CD4-positive, alpha-beta T cell treated with Interleukin-2 at 100 ng/mL for 4 hours (primary cell): ENCODE results near the gene PRKAR1B.
A peak's percentile ranks its signal among the peaks of the same experiment; 100 is the strongest.
"Not testable (repeated sequence)": the region's sequence is repeated elsewhere in the genome, so short reads cannot be mapped to it uniquely, and the experiment has no call there.

ENCODE experiments used
- DNase-seq: peaks from one replicate; pipeline ENCODE4 v3.0.0-alpha.2; 2020; ENCODE audit warnings: low spot score

Gene PRKAR1B

GRCh38 chr7:644381-645305 is 82.4 kb downstream of the PRKAR1B start:
- no peak for DNase-seq

- no peak for DNase-seq
Measured at GRCh38 chr7:641966-642365, 85.1 kb downstream of the PRKAR1B start.

- no peak for DNase-seq
Measured at GRCh38 chr7:641269-641671, 85.8 kb downstream of the PRKAR1B start.

GRCh38 chr7:638256-639011 is 88.6 kb downstream of the PRKAR1B start:
- no peak for DNase-seq

- DNase-seq = no peak
Measured at GRCh38 chr7:637826-638225, 89.3 kb downstream of the PRKAR1B start.

- DNase-seq = peak; percentile 65
Measured at GRCh38 chr7:636396-636795, 90.7 kb downstream of the PRKAR1B start.

- DNase-seq = not testable (repeated sequence)
Measured at GRCh38 chr7:635687-636382, 91.2 kb downstream of the PRKAR1B start.

- DNase-seq = no peak
Measured at GRCh38 chr7:635227-635626, 91.9 kb downstream of the PRKAR1B start.

GRCh38 chr7:633381-634018 is 93.6 kb downstream of the PRKAR1B start:
- no peak for DNase-seq

- no peak for DNase-seq
Measured at GRCh38 chr7:632831-633210, 94.3 kb downstream of the PRKAR1B start.

- no peak for DNase-seq
Measured at GRCh38 chr7:631964-632830, 94.9 kb downstream of the PRKAR1B start.

GRCh38 chr7:631291-631711 is 95.8 kb downstream of the PRKAR1B start:
- DNase-seq = no peak

- DNase-seq = no peak
Measured at GRCh38 chr7:630539-630938, 96.5 kb downstream of the PRKAR1B start.

- DNase-seq = no peak
Measured at GRCh38 chr7:630111-630511, 97.0 kb downstream of the PRKAR1B start.

- no peak for DNase-seq
Measured at GRCh38 chr7:628826-629225, 98.3 kb downstream of the PRKAR1B start.

GRCh38 chr7:628402-628763 is 98.7 kb downstream of the PRKAR1B start:
- DNase-seq = no peak

GRCh38 chr7:627661-628401 is 99.2 kb downstream of the PRKAR1B start:
- DNase-seq = no peak

- no peak for DNase-seq
Measured at GRCh38 chr7:625376-625971, 101.6 kb downstream of the PRKAR1B start.

GRCh38 chr7:623464-623863 is 103.6 kb downstream of the PRKAR1B start:
- no peak for DNase-seq
